GM23338 (cell line): ENCODE measurements around the gene KLHL26. TPM values are rescaled to one million over a fixed set of nuclear protein-coding genes. Genes with fewer than 3 reads are reported as not detected.

Source experiments
- ATAC-seq: fragments of 200-7000 bp; cut with Tn5 transposase; 3 replicates; pipeline ENCODE4 v1.9.1; 2020
- DNase-seq: peaks from one replicate; pipeline ENCODE4 v3.0.0-alpha.2; 2015; ENCODE audit warnings: low spot score
- H2AFZ ChIP-seq: fragments of 200-600 bp; sonication (generic); 2 replicates; pipeline ENCODE4 v1.8.0; 2016; ENCODE audit warnings: antibody characterized with exemption, mild to moderate bottlenecking, moderate library complexity
- H3F3A ChIP-seq: fragments of 200-600 bp; sonication (generic); replicated peaks from 2 replicates; pipeline ENCODE4 v1.8.0; 2017; ENCODE audit warnings: antibody characterized with exemption, mixed run types, low read depth
- H3K27ac ChIP-seq: fragments of 200-600 bp; sonication (generic); 2 replicates; pipeline ENCODE4 v1.6.1; 2016; ENCODE audit warnings: low read depth
- H3K27me3 ChIP-seq: fragments of 200-600 bp; sonication (generic); 2 replicates; pipeline ENCODE4 v1.8.0; 2016; ENCODE audit warnings: mild to moderate bottlenecking, mixed run types, moderate library complexity; ENCODE audit not compliant: insufficient read depth
- H3K36me3 ChIP-seq: fragments of 200-600 bp; sonication (generic); 2 replicates; pipeline ENCODE4 v1.8.0; 2016; ENCODE audit warnings: mild to moderate bottlenecking; ENCODE audit not compliant: insufficient read depth
- H3K4me1 ChIP-seq: fragments of 200-600 bp; sonication (generic); 2 replicates; pipeline ENCODE4 v1.8.0; 2016; ENCODE audit warnings: mild to moderate bottlenecking, moderate library complexity; ENCODE audit not compliant: insufficient read depth
- H3K4me2 ChIP-seq: fragments of 200-600 bp; sonication (generic); 2 replicates; pipeline ENCODE4 v1.7.1; 2017; ENCODE audit warnings: mixed run types
- H3K4me3 ChIP-seq: fragments of 200-600 bp; sonication (generic); 2 replicates; pipeline ENCODE4 v1.6.1; 2016; ENCODE audit warnings: mixed run types
- H3K79me2 ChIP-seq: fragments of 200-600 bp; sonication (generic); replicated peaks from 2 replicates; pipeline ENCODE4 v1.8.0; 2017; ENCODE audit warnings: mild to moderate bottlenecking; ENCODE audit not compliant: insufficient read depth
- H3K9me2 ChIP-seq: fragments of 200-600 bp; sonication (generic); 2 replicates; pipeline ENCODE4 v1.8.0; 2017; ENCODE audit not compliant: insufficient read depth
- H4K20me1 ChIP-seq: fragments of 200-600 bp; sonication (generic); replicated peaks from 2 replicates; pipeline ENCODE4 v1.8.0; 2017; ENCODE audit warnings: mild to moderate bottlenecking; ENCODE audit not compliant: insufficient read depth
- H3K27ac Mint-ChIP-seq: 2 replicates; pipeline ENCODE4 v1.8.0; 2020; ENCODE audit warnings: inconsistent platforms, mild to moderate bottlenecking, moderate library complexity, mixed read lengths
- H3K27me3 Mint-ChIP-seq: 3 replicates; pipeline ENCODE4 v1.8.0; 2022; ENCODE audit warnings: low read depth, mild to moderate bottlenecking, moderate library complexity, mixed read lengths, inconsistent platforms; ENCODE audit not compliant: insufficient read depth, poor library complexity
- H3K36me3 Mint-ChIP-seq: 3 replicates; pipeline ENCODE4 v1.8.0; 2021; ENCODE audit warnings: low read depth, mild to moderate bottlenecking, inconsistent platforms, moderate library complexity, mixed read lengths
- H3K4me1 Mint-ChIP-seq: 3 replicates; pipeline ENCODE4 v1.8.0; 2020; ENCODE audit warnings: mild to moderate bottlenecking, inconsistent platforms, mixed read lengths
- H3K4me3 Mint-ChIP-seq: 3 replicates; pipeline ENCODE4 v1.8.0; 2021; ENCODE audit warnings: moderate library complexity, mild to moderate bottlenecking, inconsistent platforms, mixed read lengths
- H3K9me3 Mint-ChIP-seq: 3 replicates; pipeline ENCODE4 v1.8.0; 2020; ENCODE audit warnings: moderate library complexity, mild to moderate bottlenecking, inconsistent platforms, mixed read lengths
- CREB1 ChIP-seq: fragments of 250-450 bp; sonication (Bioruptor Pico); IDR thresholded peaks from 2 replicates; pipeline ENCODE4 v1.5.0; 2020; ENCODE audit warnings: low read depth, mild to moderate bottlenecking, moderate library complexity
- CTCF ChIP-seq, 2 experiments: fragments of 200-600 bp in 1 of 2; sonication (generic) in 1 of 2; conservative IDR thresholded peaks; 2 replicates each; pipeline versions ENCODE4 v1.5.1 to v1.6.1; 2016 to 2017; ENCODE audit warnings: antibody characterized with exemption in 2 of 2, low read depth in 2 of 2, mild to moderate bottlenecking in 2 of 2, moderate library complexity in 1 of 2
- ETS1 ChIP-seq: IDR thresholded peaks from 2 replicates; pipeline ENCODE4 v1.6.1; 2016; ENCODE audit warnings: antibody characterized with exemption
- EZH2 ChIP-seq: fragments of 200-600 bp; sonication (generic); IDR thresholded peaks from one replicate; pipeline ENCODE4 v1.8.0; 2017; ENCODE audit warnings: antibody characterized with exemption, mild to moderate bottlenecking, low read depth; ENCODE audit not compliant: unreplicated experiment
- EZH2phosphoT487 ChIP-seq: fragments of 200-600 bp; sonication (generic); IDR thresholded peaks from one replicate; pipeline ENCODE4 v1.8.1; 2018; ENCODE audit warnings: antibody characterized with exemption; ENCODE audit not compliant: unreplicated experiment
- JUNB ChIP-seq: IDR thresholded peaks from one replicate; pipeline ENCODE4 v1.6.1; 2016; ENCODE audit warnings: antibody characterized with exemption; ENCODE audit not compliant: unreplicated experiment
- NANOG ChIP-seq: IDR thresholded peaks from 2 replicates; pipeline ENCODE4 v1.6.1; 2016; ENCODE audit warnings: antibody characterized with exemption, borderline replicate concordance
- POLR2AphosphoS5 ChIP-seq: IDR thresholded peaks from 2 replicates; pipeline ENCODE4 v1.6.1; 2016; ENCODE audit warnings: antibody characterized with exemption, low read depth
- REST ChIP-seq: IDR thresholded peaks from one replicate; pipeline ENCODE4 v1.6.1; 2018; ENCODE audit warnings: antibody characterized with exemption; ENCODE audit not compliant: unreplicated experiment
- STAT1 ChIP-seq: IDR thresholded peaks from one replicate; pipeline ENCODE4 v1.6.1; 2016; ENCODE audit warnings: antibody characterized with exemption; ENCODE audit not compliant: unreplicated experiment
- ZNF114 ChIP-seq: fragments of 250-450 bp; sonication (Bioruptor Pico); IDR thresholded peaks from 2 replicates; pipeline ENCODE4 v1.5.0; 2020; ENCODE audit warnings: mild to moderate bottlenecking, moderate library complexity
- ZNF331 ChIP-seq: fragments of 250-450 bp; sonication (Bioruptor Pico); IDR thresholded peaks from 2 replicates; pipeline ENCODE4 v1.5.0; 2020; ENCODE audit warnings: low read depth, mild to moderate bottlenecking, moderate library complexity
- polyA plus RNA-seq: library from polyadenylated mRNA; unstranded; fragments of >200 nt; fragmentation: Nextera tagmentation; extraction: Ambion mirVana; gene quantifications from 2 replicates; pipeline ENCODE4 v1.2.1, GENCODE V29; 2016
- total RNA-seq: library from RNA; depleted of rRNA; stranded (reverse); fragments of >200 nt; shearing (Covaris generic); gene quantifications from 2 replicates; pipeline ENCODE4 v1.2.3, GENCODE V29; 2014
- TF ChIP-seq, protein P1 (sequence below): fragments of 250-450 bp; sonication (Bioruptor Pico); IDR thresholded peaks from 2 replicates; pipeline ENCODE4 v1.5.0; 2020; ENCODE audit warnings: mild to moderate bottlenecking, moderate library complexity

The KLHL26 gene
- total and polyA plus RNA-seq, 2 experiments from 2014 or later, result 3.6 to 11.2 TPM

DNA sequence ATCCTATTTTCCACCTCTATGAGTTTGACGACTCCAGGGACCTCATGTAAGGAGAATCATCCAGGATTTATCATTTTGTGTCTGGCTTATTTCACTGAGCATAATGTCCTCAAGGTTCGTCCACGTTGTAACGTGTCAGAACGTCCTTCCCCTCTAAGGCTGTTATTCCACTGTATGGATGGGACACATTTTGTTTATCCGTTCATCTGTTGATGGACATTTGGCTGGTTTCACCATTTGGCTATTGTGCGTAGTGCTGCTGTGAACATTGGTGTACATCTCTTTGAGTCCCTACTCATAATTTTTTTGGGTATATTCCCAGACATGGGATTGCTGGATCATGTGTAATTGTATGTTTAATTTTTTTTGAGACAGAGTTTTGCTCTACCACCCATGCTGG, 68.1 kb downstream of the KLHL26 start:
- Histone ChIP-seq H3K79me2 (peaks cover 46% of the 10 kb centered on the region), H3K4me2 (no peak overlapping the region), H3F3A (peaks cover 14% of the 10 kb centered on the region), H4K20me1 (peaks cover 51% of the 10 kb centered on the region), H3K4me3 (no peak overlapping the region), H3K36me3 (no peaks in the 10 kb centered on the region), H3K27ac (no peak overlapping the region), H2AFZ (no peak overlapping the region), H3K9me2 (no peaks in the 10 kb centered on the region), H3K27me3 (no peaks in the 10 kb centered on the region), H3K4me1 (peaks cover 24% of the 10 kb centered on the region)
- no peaks in the 10 kb centered on the region for H3K9me3 Mint-ChIP-seq
- peaks cover 14% of the 10 kb centered on the region for H3K27me3 Mint-ChIP-seq
- no peak for DNase-seq
- H3K36me3 Mint-ChIP-seq, result no peaks in the 10 kb centered on the region
- peaks cover 26% of the 10 kb centered on the region for H3K4me1 Mint-ChIP-seq
- TF ChIP-seq CTCF (conservative IDR thresholded peaks at IDR 0.05; ENCODE audit: low read depth in 2 of 2) (no peak), POLR2AphosphoS5 (no peak), EZH2phosphoT487 (no peak), REST (no peak), JUNB (no peak), ETS1 (no peak), ZNF114 (CRISPR knock-in tag) (no peak), ZNF331 (CRISPR knock-in tag) (no peak), CREB1 (CRISPR knock-in tag) (no peak), NANOG (no peak), STAT1 (no peak), EZH2 (no peak)
- TF ChIP-seq, protein P1, sequence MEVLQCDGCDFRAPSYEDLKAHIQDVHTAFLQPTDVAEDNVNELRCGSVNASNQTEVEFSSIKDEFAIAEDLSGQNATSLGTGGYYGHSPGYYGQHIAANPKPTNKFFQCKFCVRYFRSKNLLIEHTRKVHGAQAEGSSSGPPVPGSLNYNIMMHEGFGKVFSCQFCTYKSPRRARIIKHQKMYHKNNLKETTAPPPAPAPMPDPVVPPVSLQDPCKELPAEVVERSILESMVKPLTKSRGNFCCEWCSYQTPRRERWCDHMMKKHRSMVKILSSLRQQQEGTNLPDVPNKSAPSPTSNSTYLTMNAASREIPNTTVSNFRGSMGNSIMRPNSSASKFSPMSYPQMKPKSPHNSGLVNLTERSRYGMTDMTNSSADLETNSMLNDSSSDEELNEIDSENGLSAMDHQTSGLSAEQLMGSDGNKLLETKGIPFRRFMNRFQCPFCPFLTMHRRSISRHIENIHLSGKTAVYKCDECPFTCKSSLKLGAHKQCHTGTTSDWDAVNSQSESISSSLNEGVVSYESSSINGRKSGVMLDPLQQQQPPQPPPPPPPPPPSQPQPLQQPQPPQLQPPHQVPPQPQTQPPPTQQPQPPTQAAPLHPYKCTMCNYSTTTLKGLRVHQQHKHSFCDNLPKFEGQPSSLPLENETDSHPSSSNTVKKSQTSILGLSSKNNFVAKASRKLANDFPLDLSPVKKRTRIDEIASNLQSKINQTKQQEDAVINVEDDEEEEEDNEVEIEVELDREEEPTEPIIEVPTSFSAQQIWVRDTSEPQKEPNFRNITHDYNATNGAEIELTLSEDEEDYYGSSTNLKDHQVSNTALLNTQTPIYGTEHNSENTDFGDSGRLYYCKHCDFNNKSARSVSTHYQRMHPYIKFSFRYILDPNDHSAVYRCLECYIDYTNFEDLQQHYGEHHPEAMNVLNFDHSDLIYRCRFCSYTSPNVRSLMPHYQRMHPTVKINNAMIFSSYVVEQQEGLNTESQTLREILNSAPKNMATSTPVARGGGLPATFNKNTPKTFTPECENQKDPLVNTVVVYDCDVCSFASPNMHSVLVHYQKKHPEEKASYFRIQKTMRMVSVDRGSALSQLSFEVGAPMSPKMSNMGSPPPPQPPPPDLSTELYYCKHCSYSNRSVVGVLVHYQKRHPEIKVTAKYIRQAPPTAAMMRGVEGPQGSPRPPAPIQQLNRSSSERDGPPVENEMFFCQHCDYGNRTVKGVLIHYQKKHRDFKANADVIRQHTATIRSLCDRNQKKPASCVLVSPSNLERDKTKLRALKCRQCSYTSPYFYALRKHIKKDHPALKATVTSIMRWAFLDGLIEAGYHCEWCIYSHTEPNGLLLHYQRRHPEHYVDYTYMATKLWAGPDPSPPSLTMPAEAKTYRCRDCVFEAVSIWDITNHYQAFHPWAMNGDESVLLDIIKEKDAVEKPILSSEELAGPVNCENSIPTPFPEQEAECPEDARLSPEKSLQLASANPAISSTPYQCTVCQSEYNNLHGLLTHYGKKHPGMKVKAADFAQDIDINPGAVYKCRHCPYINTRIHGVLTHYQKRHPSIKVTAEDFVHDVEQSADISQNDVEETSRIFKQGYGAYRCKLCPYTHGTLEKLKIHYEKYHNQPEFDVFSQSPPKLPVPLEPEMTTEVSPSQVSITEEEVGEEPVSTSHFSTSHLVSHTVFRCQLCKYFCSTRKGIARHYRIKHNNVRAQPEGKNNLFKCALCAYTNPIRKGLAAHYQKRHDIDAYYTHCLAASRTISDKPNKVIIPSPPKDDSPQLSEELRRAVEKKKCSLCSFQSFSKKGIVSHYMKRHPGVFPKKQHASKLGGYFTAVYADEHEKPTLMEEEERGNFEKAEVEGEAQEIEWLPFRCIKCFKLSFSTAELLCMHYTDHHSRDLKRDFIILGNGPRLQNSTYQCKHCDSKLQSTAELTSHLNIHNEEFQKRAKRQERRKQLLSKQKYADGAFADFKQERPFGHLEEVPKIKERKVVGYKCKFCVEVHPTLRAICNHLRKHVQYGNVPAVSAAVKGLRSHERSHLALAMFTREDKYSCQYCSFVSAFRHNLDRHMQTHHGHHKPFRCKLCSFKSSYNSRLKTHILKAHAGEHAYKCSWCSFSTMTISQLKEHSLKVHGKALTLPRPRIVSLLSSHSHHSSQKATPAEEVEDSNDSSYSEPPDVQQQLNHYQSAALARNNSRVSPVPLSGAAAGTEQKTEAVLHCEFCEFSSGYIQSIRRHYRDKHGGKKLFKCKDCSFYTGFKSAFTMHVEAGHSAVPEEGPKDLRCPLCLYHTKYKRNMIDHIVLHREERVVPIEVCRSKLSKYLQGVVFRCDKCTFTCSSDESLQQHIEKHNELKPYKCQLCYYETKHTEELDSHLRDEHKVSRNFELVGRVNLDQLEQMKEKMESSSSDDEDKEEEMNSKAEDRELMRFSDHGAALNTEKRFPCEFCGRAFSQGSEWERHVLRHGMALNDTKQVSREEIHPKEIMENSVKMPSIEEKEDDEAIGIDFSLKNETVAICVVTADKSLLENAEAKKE (CRISPR knock-in tag), result no peak
- no peak for ATAC-seq
- H3K27ac Mint-ChIP-seq, result no peak overlapping the region
- no peak overlapping the region for H3K4me3 Mint-ChIP-seq
